GM12878 (cell line): Measurements from ENCODE around the gene NEURL4. TPM values are rescaled to one million over a fixed set of nuclear protein-coding genes. Genes with fewer than 3 reads are reported as not detected.

Experiments used
- ATAC-seq: fragments of 200-7000 bp; cut with Tn5 transposase; 3 replicates; pipeline ENCODE4 v1.9.1; 2020; ENCODE audit warnings: mild to moderate bottlenecking, moderate library complexity
- BruUV-seq: library from RNA; stranded (reverse); fragments of 400-500 nt; replicated peaks from 2 replicates; lab custom pipeline; 2021; lab: Mats Ljungman, UMichigan
- CTCF ChIA-PET: fragments of 300-600 bp; sonication (Branson Sonifier 250); formaldehyde crosslinking; extraction: SDS; loops from one replicate; lab custom pipeline; 2021; ENCODE audit warnings: inconsistent platforms; lab: Yijun Ruan, JAX
- POLR2A ChIA-PET: fragments of 350-600 bp; formaldehyde crosslinking; extraction: SDS; loops from one replicate; lab custom pipeline; 2021; ENCODE audit warnings: inconsistent platforms; lab: Charles Lee
- RAD21 ChIA-PET: fragments of 300-600 bp; sonication (Branson Sonifier 250); formaldehyde crosslinking; loops from one replicate; lab custom pipeline; 2023; ENCODE audit warnings: antibody characterized with exemption; ENCODE audit not compliant: unreplicated experiment; lab: Charles Lee
- SMC1A ChIA-PET: fragments of 300-600 bp; sonication (Branson Sonifier 250); formaldehyde crosslinking; loops from one replicate; lab custom pipeline; 2023; ENCODE audit not compliant: unreplicated experiment, uncharacterized antibody; lab: Charles Lee
- DNase-seq: peaks from one replicate; pipeline ENCODE4 v3.0.0-alpha.2; 2011; ENCODE audit warnings: low read depth, low spot score
- FAIRE-seq: peaks from 3 replicates; lab custom pipeline; 2011; peaks lifted over from hg19 to GRCh38; lab: Jason Lieb, UNC
- H2AFZ ChIP-seq: 2 replicates; pipeline ENCODE4 v1.6.0; 2011; ENCODE audit warnings: low read depth, low read length, control low read depth; ENCODE audit not compliant: control insufficient read depth
- H3K27ac ChIP-seq: 2 replicates; pipeline ENCODE4 v1.5.1; 2011; ENCODE audit warnings: control low read depth; ENCODE audit not compliant: control insufficient read depth, insufficient read depth
- H3K27me3 ChIP-seq, 2 experiments: replicated peaks in 1 of 2; 2 replicates each; pipeline versions ENCODE4 v1.6.0 to v1.6.1; 2011; ENCODE audit warnings: low read length in 1 of 2; ENCODE audit not compliant: control insufficient read depth in 2 of 2, insufficient read depth in 2 of 2
- H3K36me3 ChIP-seq, 2 experiments: 2 replicates each; pipeline ENCODE4 v1.5.1; 2011; ENCODE audit warnings: low read length in 1 of 2; ENCODE audit not compliant: control insufficient read depth in 2 of 2, insufficient read depth in 2 of 2
- H3K4me1 ChIP-seq: 2 replicates; pipeline ENCODE4 v1.6.1; 2011; ENCODE audit warnings: mild to moderate bottlenecking, low read length, moderate library complexity, mixed read lengths; ENCODE audit not compliant: control insufficient read depth, insufficient read depth
- H3K4me2 ChIP-seq: 2 replicates; pipeline ENCODE4 v1.6.0; 2011; ENCODE audit warnings: control low read depth; ENCODE audit not compliant: control insufficient read depth, insufficient read depth
- H3K4me3 ChIP-seq: fragments of 200-600 bp; sonication (generic); 2 replicates; pipeline ENCODE4 v1.5.1; 2016
- H3K79me2 ChIP-seq: 2 replicates; pipeline ENCODE4 v1.6.0; 2011; ENCODE audit warnings: low read length; ENCODE audit not compliant: control insufficient read depth, insufficient read depth
- H3K9ac ChIP-seq: 2 replicates; pipeline ENCODE4 v1.8.0; 2011; ENCODE audit warnings: low read length, control low read depth, mixed read lengths; ENCODE audit not compliant: control insufficient read depth, insufficient read depth
- H3K9me3 ChIP-seq: replicated peaks from 3 replicates; pipeline ENCODE4 v1.5.1; 2011; ENCODE audit warnings: mild to moderate bottlenecking, low read length; ENCODE audit not compliant: control insufficient read depth, insufficient read depth
- H4K20me1 ChIP-seq: 2 replicates; pipeline ENCODE4 v1.6.0; 2011; ENCODE audit not compliant: control insufficient read depth, insufficient read depth
- CHD2 ChIP-seq: IDR thresholded peaks from 2 replicates; pipeline ENCODE4 v1.6.1; 2011; ENCODE audit warnings: low read depth, low read length, improper control_type of control experiment, borderline replicate concordance
- FOXM1 ChIP-seq: IDR thresholded peaks from 2 replicates; pipeline ENCODE4 v1.6.1; 2012; ENCODE audit warnings: low read depth, mild to moderate bottlenecking, inconsistent platforms, low read length, moderate library complexity
- HDAC2 ChIP-seq: fragments of 200-600 bp; sonication (generic); IDR thresholded peaks from 2 replicates; pipeline ENCODE4 v1.6.1; 2017
- JUNB ChIP-seq: IDR thresholded peaks from 2 replicates; pipeline ENCODE4 v1.6.1; 2016; ENCODE audit warnings: antibody characterized with exemption, mild to moderate bottlenecking
- WGBS: methylation state at CpG from one replicate; pipeline ENCODE4 v1.1.6; 2016; ENCODE audit warnings: low lambda C conversion rate; ENCODE audit not compliant: insufficient replicate concordance, insufficient coverage; ENCODE audit errors: missing lambda C conversion rate; 5-methylcytosine and 5-hydroxymethylcytosine counted together
- in situ Hi-C: fragments of 300-500 bp; cut with MboI; formaldehyde crosslinking; loops from 9 replicates; pipeline ENCODE4 v1.14.3; 2018; ENCODE audit warnings: mixed read lengths
- intact Hi-C: fragments of 100-400 bp; cut with micrococcal nuclease; formaldehyde crosslinking; loops from one replicate; pipeline ENCODE4 v1.14.2; 2022; ENCODE audit not compliant: unreplicated experiment
- polyA plus RNA-seq, 11 experiments: library from polyadenylated mRNA; depleted of rRNA in 4 of 11; unstranded in 6 of 11; stranded (reverse) in 5 of 11; fragments of >200 nt; fragmentation: Nextera tagmentation in 4 of 11; fragmentation: Illumina TruSeq in 1 of 11; extraction: Ambion mirVana in 4 of 11; extraction: Trizol in 1 of 11; gene quantifications; 1 replicate in 1 of 11; 2 replicates in 10 of 11; pipeline versions ENCODE4 v1.2.1 to v1.2.3, GENCODE V29; 2011 to 2016; ENCODE audit warnings: inconsistent platforms in 2 of 11, missing spikeins in 2 of 11, low read depth in 1 of 11
- total RNA-seq, 4 experiments: library from RNA; depleted of rRNA in 3 of 4; stranded (reverse); fragments of >200 nt in 3 of 4; fragmentation: Illumina TruSeq in 1 of 4; extraction: Trizol in 1 of 4; gene quantifications; 2 replicates each; pipeline versions ENCODE4 v1.2.1 to v1.2.3, GENCODE V29; 2013 to 2021
- TF ChIP-seq, protein P1 (sequence below): fragments of 450-650 bp; IDR thresholded peaks from 2 replicates; pipeline ENCODE4 v1.6.1; 2014; ENCODE audit warnings: mild to moderate bottlenecking

The NEURL4 gene
- total and polyA plus RNA-seq, 10 of the 15 experiments (the other 5 are each of a cell fraction or from before 2014, with no cell fraction given) = 0.03 to 41.9 (median 10.0) TPM

- SMC1A ChIA-PET = interaction anchor here (1.7 kb wide), 1 partner anchor 13 kb away, joined by 10 read pairs; no protein-coding TSS in a partner anchor
- TF ChIP-seq, protein P1, sequence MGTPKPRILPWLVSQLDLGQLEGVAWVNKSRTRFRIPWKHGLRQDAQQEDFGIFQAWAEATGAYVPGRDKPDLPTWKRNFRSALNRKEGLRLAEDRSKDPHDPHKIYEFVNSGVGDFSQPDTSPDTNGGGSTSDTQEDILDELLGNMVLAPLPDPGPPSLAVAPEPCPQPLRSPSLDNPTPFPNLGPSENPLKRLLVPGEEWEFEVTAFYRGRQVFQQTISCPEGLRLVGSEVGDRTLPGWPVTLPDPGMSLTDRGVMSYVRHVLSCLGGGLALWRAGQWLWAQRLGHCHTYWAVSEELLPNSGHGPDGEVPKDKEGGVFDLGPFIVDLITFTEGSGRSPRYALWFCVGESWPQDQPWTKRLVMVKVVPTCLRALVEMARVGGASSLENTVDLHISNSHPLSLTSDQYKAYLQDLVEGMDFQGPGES = no peak
- TF ChIP-seq CHD2 = no peak
- TF ChIP-seq JUNB = no peak
- no peak for TF ChIP-seq HDAC2
- no peak for TF ChIP-seq FOXM1
- Histone ChIP-seq H3K79me2 (no peaks in the 10 kb centered on the region), H3K9me3 (no peaks in the 10 kb centered on the region), H4K20me1 (no peaks in the 10 kb centered on the region; the same call in none of the 2 replicates), H2AFZ (no peak overlapping the region), H3K27me3 (peaks cover 0 to 1% of the 10 kb centered on the region in 2 experiments; a peak in 2 of 4 replicates), H3K9ac (no peak overlapping the region), H3K4me1 (peaks cover 8% of the 10 kb centered on the region), H3K4me2 (no peak overlapping the region), H3K4me3 (no peak overlapping the region), H3K27ac (no peak overlapping the region), H3K36me3 (no peaks in the 10 kb centered on the region)
- no peak for FAIRE-seq
- no peak for DNase-seq
- BruUV-seq = no TSS peak
- in situ Hi-C loops = no loop called here
- ATAC-seq = no peak
- POLR2A ChIA-PET = interaction anchor here (1.0 kb wide), 1 partner anchor 63 kb away, joined by 3 read pairs; no protein-coding TSS in a partner anchor
- RAD21 ChIA-PET = no interaction called here
- intact Hi-C loops = no loop called here
- 47% methylated on average over 18 of the region's 18 CpGs for WGBS
- CTCF ChIA-PET = interaction anchor here (0.9 to 10.3 kb wide), 3 partner anchors 14 to 238 kb away, joined by 3 to 102 read pairs (median 6); no protein-coding TSS in a partner anchor
Observed at GRCh38 chr17:7283471-7284216, 45.5 kb downstream of the NEURL4 start.
